Left hindlimb (tissue), 1 donor: ENCODE results near the gene CCL2.
"Not testable (repeated sequence)": the region's sequence is repeated elsewhere in the genome, so short reads cannot be mapped to it uniquely, and the experiment has no call there.

ENCODE experiments used
- DNase-seq: peaks from one replicate; pipeline ENCODE4 v3.0.0-alpha.2; 2018

CCL2 gene

GRCh38 chr17:34254651-34255380, at the start of gene CCL2:
TSS of gene CCL2 (plus strand) at chr17:34255285. CDS start at chr17:34255350, 65 bp downstream.
- peak; percentile 86 for DNase-seq

GRCh38 chr17:34205401-34205800, 49.7 kb upstream of the CCL2 start:
- no peak for DNase-seq

DNA sequence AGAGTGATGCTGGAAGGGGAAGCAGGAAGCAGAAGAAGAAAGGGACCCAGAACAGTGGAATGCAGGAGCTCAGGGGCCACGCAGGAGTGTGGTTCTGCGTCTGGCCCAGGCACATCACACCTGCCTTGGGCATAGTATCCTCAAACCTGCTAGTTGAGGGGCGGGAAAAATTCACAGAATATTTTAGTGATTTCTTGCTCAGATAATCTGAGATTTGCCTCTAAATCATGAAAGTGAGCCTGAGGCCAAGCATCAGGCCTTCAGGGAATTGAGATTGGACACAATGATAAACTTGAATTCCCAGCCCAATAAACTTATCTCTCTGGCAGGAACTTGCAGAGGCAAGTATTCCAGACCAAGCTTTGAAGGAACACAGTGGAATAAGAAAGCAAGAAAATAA, 48.5 kb upstream of the CCL2 start:
- no peak for DNase-seq

- DNase-seq: no peak
Measured at GRCh38 chr17:34207572-34207971, 47.5 kb upstream of the CCL2 start.

- DNase-seq: no peak
Measured at GRCh38 chr17:34218748-34219147, 36.3 kb upstream of the CCL2 start.

- DNase-seq: no peak
Measured at GRCh38 chr17:34219405-34219804, 35.7 kb upstream of the CCL2 start.

DNA sequence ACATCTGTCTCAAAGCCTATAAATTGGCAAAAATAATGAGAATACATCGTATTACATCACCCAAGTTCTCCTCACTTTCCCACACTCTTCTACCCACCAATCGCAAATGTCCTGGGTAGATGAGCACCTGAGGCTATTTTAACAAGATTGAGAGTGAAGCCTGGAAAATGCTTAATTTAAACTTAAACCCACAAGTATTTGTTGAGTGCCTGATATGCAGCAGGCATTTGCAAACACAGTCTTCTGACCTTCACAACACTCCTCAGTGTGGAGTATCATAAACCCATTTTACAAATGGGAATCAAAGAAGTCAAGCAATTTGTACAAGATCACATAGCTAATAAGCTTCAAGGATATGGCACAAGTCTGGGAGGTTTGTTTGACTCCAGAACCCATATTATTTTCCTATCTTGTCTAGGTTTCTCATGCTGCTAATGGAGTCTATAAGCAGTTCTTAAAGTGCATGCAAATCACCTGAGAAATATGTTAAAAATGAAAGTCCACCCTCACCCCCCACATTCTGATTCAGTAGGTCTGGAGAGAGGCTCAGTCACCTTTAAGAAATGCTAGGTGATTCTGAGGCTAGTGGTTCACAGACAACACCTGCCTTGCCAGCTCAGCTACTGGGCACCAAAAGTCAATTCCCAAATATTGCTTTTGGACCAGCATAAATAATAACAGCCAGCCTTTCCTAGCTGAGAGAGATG, 34.9 kb upstream of the CCL2 start:
- no peak for DNase-seq

- DNase-seq: no peak
Measured at GRCh38 chr17:34220752-34221395, 34.2 kb upstream of the CCL2 start.

DNA sequence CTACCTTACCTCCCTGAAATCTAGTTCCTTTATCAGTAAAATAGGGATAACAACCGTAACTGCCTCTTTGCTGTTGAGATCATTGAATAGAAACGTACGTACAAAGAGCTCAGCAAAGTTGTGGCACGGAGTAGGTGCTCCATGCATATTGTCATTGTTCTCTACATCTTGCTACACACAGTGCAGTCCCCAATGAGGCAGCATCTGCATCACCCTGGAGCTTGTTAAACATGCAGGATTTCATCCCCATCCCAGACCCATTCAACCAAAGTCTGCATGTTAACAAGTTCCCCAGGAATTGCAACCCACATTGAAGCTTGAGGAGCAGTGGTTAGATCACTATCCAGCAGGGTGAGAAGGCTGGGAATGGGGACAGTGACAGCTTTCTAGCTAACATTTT, 33.7 kb upstream of the CCL2 start:
- no peak for DNase-seq

GRCh38 chr17:34222722-34223497, 32.2 kb upstream of the CCL2 start:
- no peak for DNase-seq

DNA sequence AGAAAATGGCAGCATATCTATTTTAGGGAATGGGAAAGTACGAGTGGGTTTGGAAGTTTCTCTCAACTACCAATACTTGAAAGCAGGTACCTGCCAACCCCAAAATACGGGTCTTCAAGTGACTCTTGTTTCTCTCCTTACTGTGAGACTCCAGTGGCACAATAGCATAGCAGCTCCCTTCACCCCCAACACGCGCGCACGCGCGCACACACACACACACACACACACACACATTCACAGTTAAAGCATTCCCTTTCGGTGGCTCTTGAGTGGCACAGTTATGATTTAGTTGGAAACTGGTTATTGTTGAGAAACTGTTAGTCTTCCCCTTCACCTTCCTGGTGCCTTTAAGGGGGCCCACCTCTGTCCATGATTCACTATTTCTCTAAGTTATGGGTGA, 30.0 kb upstream of the CCL2 start:
- DNase-seq: no peak

DNA sequence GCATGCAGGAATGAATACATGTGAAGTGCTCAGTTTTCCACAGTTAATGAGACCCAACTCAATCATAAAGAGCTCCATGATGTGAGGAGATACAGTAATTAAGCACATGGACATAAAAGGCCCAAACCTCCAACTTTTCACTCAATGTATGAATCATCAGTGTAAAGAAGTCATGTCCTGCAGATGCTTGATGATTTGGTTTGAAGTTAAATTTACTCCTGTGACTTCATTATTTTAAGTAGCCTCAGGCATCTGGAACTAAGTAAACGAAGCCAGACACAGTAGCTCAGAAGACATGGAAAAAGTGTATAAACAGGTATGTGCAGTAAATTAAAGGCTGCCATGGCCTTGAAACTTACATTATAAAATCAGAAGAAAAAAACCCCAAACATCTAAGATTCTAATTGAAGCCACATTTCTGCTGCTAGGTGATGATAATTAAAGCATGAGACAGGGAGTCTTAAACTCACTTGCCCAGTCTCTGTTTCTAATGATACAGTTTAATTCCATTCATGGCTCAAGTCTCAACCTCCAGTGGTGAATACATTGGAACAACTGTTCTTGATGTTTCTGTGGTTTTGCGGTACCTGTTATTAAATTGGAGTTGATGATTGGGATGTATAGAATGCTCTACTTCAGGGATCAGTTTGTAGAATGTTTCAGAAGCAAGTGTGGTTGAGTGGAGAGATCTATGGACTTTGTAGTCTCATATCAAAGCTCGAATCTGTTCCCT, 28.9 kb upstream of the CCL2 start:
- no peak for DNase-seq

DNA sequence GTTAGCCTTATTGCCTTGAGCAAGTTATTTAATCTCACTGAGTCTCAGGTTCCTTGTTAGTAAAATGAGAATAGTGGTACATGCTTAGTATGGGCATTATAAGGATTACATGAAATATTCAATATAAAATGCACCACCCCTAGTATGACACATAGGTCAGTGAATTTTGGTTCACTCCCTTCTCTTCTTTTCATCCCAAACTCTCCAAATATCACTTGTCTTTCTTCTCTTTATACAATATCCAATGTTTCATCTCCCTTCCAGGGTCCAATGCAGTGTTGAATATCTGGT, 28.4 kb upstream of the CCL2 start:
- no peak for DNase-seq

GRCh38 chr17:34227293-34227692, 27.8 kb upstream of the CCL2 start:
- DNase-seq: not testable (repeated sequence)

- no peak for DNase-seq
Measured at GRCh38 chr17:34227707-34228106, 27.4 kb upstream of the CCL2 start.

DNA sequence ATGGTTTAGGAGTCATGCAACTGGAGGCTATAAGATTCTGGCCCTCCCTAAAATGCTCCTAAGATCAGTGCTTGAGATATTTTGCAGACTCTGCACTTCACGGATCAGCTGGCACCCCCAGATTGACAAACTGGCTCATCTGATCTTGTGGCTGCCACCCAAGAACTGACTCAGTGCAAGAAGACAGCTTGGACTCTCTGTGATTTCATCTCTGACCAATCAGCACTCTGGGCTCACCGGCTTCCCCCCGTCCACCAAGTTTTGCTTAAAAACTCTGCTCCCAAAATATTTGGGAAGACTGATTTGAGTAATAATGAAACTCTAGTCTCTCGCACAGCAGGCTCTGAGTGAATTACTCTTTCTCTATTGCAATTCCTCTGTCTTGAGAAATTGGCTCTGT, 26.3 kb upstream of the CCL2 start:
- no peak for DNase-seq

DNA sequence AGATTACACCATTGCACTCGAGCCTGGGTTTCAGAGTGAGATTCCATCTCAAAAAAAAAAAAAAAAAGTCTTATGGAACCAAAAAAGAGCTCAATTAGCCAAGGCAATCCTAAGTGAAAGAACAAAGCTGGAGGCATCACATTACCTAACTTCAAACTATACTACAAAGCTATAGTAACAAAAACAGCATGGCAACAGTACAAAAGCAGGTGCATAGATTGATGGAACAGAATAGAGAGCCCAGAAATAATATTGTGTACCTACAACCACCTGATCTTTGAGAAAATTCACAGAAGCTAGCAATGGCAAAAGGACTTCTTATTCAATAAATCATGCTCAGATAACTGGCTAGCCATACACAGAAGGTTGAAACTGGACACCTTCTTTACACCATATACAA, 24.7 kb upstream of the CCL2 start:
- DNase-seq: no peak

- DNase-seq: no peak
Measured at GRCh38 chr17:34234616-34235015, 20.5 kb upstream of the CCL2 start.

- peak; percentile 67 for DNase-seq
Measured at GRCh38 chr17:34235389-34236028, 19.6 kb upstream of the CCL2 start.

DNA sequence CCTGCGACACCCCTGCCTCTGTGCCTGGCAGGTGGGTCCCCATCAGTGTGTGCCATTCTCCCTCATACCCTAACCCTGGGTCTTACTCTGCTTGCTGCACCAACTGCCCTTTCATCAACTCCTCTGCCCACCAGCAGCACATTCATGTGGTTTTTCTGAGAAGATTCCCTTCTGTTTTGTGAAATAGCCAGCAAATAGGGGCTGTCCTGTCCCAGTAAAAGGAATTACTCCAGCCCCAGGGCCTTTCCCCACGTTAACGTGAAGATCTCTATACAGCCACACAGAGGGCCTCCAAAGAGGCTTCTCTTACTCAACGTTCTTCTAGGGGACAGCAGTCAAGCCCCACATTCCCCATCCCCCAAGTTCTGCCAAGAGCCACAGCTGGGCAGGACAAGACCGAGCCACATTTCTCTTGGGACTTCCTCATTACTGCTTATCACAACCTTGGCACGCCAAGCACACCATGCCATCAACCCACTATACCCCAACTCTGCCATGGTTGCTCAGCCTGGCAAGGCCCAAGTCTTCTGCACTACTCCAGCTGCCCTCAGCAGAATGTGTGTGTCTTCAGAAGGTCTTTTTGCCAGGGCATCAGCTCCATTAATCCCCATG, 18.7 kb upstream of the CCL2 start:
- no peak for DNase-seq

DNA sequence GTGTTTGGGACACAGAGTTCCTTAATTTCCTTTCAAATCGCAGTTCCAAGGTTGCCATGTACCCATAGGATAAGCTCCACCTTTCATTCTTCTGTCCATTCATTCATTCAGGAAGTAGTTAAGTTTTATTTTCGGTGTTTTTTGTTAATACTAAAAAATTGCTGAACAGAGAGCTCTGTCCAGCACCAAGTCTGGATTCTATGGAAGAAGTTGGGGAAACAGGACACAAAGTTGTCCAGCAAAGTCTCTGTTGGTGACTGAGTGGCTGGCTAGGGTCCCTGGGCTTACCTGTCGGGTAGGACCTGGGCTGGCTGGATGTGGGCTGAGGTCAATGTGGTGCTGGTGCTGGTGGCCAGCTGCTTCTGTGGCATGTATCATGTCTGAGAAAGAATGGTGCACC, 17.6 kb upstream of the CCL2 start:
- DNase-seq: no peak

DNA sequence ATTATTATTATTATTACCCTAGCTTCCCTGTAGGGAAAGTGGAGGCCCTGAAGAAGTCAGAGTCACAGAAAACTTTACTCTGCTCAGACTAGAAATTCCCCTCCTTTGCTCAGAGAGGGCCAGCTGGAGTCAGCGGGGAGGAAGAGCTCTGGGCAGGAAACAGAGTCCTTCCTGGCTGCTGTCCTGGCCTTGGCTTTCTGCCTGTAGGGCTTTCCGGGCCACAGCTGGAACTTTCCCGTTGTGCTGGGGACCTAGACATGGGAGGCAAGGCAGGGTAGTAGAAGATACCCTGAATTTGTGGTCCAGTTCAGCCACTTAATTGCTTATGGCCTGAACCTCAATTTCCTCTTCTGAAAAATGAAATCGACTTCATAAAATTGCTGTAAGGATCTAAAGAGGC, 14.0 kb upstream of the CCL2 start:
- peak; percentile 74 for DNase-seq
